Measurements from ENCODE around the gene C1orf210. TPM values are rescaled to one million over a fixed set of nuclear protein-coding genes. Genes with fewer than 3 reads are reported as not detected.

Gene C1orf210
- total and polyA plus RNA-seq, 2 of the 13 experiments (the other 11 are each of a cell fraction or from before 2014, with no cell fraction given) = 0.49 to 5.1 TPM

DNA sequence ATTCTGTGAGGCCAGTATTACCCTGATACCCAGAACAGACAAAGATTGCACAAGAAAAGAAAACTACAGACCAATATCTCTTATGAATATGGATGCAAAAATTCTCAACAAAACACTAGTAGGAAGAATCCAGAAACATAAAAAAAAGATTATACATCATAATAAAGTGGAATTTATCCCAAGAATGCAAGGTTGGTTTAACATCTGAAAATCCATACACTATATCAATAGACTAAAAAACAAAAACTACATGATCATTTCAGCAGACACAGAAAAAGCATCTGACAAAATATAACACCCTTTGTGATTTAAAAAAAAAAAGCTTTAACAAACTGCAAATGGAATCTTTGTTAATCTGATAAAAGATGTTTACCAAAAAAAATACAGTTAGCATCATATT is 40.0 kb upstream of the C1orf210 start:
- ChIA-PET POLR2A (no interaction called here), CTCF (ENCODE audit: low intra/inter-chr PET ratio, low total read pairs) (no interaction called here)
- Histone ChIP-seq H3K27ac (ENCODE audit: extremely low read length, insufficient read depth, low read length) (no peak overlapping the region), H3K27me3 (ENCODE audit: control insufficient read depth in 1 of 2, insufficient read depth in 2 of 2, low read length in 2 of 2) (peaks cover 0 to 8% of the 10 kb centered on the region in 2 experiments; a peak in 2 of 5 replicates), H3K9me3 (ENCODE audit: low read length) (no peaks in the 10 kb centered on the region), H4K20me1 (ENCODE audit: insufficient read depth, low read length) (no peaks in the 10 kb centered on the region), H3K36me3 (replicated peaks in 1 of 2; ENCODE audit: control insufficient read depth in 1 of 2, insufficient read depth in 2 of 2, low read length in 2 of 2) (no peaks in the 10 kb centered on the region), H3K4me3 (replicated peaks in 1 of 3; ENCODE audit: insufficient read depth in 1 of 3, low read depth in 2 of 3, low read length in 3 of 3) (no peak overlapping the region), H3K79me2 (ENCODE audit: insufficient read depth, low read length) (no peaks in the 10 kb centered on the region), H3K4me1 (ENCODE audit: insufficient read depth, low read length) (peaks cover 8% of the 10 kb centered on the region), H3K4me2 (ENCODE audit: low read depth, low read length) (no peak overlapping the region), H3K9ac (ENCODE audit: insufficient read depth, low read depth, low read length) (no peak overlapping the region), H2AFZ (ENCODE audit: low read length) (no peak overlapping the region)
- FAIRE-seq (no peak), DNase-seq (ENCODE audit: low spot score) (no peak), ATAC-seq (no peak)
- no TSS peak for BruUV-seq (replicated peaks)
- intact Hi-C loops (cut with micrococcal nuclease; ENCODE audit: unreplicated experiment) = no loop called here
- in situ Hi-C loops (cut with HindIII; ENCODE audit: extremely low pct_ligation_motif_present, low pct_unique_long_range_greater_than_20kb) = no loop called here
- TF ChIP-seq TAF15 (IDR thresholded peaks at IDR 0.05; ENCODE audit: low read depth, low read length, poor library complexity, severe bottlenecking) (no peak), ZFAT (CRISPR knock-in tag; conservative IDR thresholded peaks at IDR 0.05) (no peak), IRF2 (CRISPR knock-in tag; IDR thresholded peaks at IDR 0.05) (no peak), ZNF317 (CRISPR knock-in tag; IDR thresholded peaks at IDR 0.05) (no peak), ELF1 (CRISPR knock-in tag; IDR thresholded peaks at IDR 0.05) (no peak), ELF4 (CRISPR knock-in tag; IDR thresholded peaks at IDR 0.05; ENCODE audit: borderline replicate concordance) (no peak), ZNF776 (CRISPR knock-in tag; IDR thresholded peaks at IDR 0.05) (no peak), YY1 (IDR thresholded peaks at IDR 0.05; ENCODE audit: insufficient read depth, insufficient replicate concordance, low read depth, low read length) (no peak), NCOR1 (IDR thresholded peaks at IDR 0.05; ENCODE audit: borderline replicate concordance, low read length) (no peak), SIX1 (CRISPR knock-in tag; IDR thresholded peaks at IDR 0.05; ENCODE audit: borderline replicate concordance) (no peak), AGO1 (IDR thresholded peaks at IDR 0.05; ENCODE audit: low read depth, low read length, poor library complexity, severe bottlenecking) (no peak), PRMT3 (CRISPR knock-in tag; IDR thresholded peaks at IDR 0.05; ENCODE audit: borderline replicate concordance, low read depth) (no peak), ZNF562 (CRISPR knock-in tag; IDR thresholded peaks at IDR 0.05; ENCODE audit: borderline replicate concordance) (no peak)
- TF ChIP-seq, protein P1, sequence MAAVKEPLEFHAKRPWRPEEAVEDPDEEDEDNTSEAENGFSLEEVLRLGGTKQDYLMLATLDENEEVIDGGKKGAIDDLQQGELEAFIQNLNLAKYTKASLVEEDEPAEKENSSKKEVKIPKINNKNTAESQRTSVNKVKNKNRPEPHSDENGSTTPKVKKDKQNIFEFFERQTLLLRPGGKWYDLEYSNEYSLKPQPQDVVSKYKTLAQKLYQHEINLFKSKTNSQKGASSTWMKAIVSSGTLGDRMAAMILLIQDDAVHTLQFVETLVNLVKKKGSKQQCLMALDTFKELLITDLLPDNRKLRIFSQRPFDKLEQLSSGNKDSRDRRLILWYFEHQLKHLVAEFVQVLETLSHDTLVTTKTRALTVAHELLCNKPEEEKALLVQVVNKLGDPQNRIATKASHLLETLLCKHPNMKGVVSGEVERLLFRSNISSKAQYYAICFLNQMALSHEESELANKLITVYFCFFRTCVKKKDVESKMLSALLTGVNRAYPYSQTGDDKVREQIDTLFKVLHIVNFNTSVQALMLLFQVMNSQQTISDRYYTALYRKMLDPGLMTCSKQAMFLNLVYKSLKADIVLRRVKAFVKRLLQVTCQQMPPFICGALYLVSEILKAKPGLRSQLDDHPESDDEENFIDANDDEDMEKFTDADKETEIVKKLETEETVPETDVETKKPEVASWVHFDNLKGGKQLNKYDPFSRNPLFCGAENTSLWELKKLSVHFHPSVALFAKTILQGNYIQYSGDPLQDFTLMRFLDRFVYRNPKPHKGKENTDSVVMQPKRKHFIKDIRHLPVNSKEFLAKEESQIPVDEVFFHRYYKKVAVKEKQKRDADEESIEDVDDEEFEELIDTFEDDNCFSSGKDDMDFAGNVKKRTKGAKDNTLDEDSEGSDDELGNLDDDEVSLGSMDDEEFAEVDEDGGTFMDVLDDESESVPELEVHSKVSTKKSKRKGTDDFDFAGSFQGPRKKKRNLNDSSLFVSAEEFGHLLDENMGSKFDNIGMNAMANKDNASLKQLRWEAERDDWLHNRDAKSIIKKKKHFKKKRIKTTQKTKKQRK (IDR thresholded peaks at IDR 0.05; ENCODE audit: low read length) = no peak
- TF ChIP-seq, protein P2, sequence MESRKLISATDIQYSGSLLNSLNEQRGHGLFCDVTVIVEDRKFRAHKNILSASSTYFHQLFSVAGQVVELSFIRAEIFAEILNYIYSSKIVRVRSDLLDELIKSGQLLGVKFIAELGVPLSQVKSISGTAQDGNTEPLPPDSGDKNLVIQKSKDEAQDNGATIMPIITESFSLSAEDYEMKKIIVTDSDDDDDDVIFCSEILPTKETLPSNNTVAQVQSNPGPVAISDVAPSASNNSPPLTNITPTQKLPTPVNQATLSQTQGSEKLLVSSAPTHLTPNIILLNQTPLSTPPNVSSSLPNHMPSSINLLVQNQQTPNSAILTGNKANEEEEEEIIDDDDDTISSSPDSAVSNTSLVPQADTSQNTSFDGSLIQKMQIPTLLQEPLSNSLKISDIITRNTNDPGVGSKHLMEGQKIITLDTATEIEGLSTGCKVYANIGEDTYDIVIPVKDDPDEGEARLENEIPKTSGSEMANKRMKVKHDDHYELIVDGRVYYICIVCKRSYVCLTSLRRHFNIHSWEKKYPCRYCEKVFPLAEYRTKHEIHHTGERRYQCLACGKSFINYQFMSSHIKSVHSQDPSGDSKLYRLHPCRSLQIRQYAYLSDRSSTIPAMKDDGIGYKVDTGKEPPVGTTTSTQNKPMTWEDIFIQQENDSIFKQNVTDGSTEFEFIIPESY (CRISPR knock-in tag; IDR thresholded peaks at IDR 0.05) = no peak
- TF ChIP-seq, protein P3, sequence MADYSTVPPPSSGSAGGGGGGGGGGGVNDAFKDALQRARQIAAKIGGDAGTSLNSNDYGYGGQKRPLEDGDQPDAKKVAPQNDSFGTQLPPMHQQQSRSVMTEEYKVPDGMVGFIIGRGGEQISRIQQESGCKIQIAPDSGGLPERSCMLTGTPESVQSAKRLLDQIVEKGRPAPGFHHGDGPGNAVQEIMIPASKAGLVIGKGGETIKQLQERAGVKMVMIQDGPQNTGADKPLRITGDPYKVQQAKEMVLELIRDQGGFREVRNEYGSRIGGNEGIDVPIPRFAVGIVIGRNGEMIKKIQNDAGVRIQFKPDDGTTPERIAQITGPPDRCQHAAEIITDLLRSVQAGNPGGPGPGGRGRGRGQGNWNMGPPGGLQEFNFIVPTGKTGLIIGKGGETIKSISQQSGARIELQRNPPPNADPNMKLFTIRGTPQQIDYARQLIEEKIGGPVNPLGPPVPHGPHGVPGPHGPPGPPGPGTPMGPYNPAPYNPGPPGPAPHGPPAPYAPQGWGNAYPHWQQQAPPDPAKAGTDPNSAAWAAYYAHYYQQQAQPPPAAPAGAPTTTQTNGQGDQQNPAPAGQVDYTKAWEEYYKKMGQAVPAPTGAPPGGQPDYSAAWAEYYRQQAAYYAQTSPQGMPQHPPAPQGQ (CRISPR knock-in tag; IDR thresholded peaks at IDR 0.05; ENCODE audit: borderline replicate concordance) = no peak
- TF ChIP-seq, protein P4, sequence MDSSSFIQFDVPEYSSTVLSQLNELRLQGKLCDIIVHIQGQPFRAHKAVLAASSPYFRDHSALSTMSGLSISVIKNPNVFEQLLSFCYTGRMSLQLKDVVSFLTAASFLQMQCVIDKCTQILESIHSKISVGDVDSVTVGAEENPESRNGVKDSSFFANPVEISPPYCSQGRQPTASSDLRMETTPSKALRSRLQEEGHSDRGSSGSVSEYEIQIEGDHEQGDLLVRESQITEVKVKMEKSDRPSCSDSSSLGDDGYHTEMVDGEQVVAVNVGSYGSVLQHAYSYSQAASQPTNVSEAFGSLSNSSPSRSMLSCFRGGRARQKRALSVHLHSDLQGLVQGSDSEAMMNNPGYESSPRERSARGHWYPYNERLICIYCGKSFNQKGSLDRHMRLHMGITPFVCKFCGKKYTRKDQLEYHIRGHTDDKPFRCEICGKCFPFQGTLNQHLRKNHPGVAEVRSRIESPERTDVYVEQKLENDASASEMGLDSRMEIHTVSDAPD (CRISPR knock-in tag; IDR thresholded peaks at IDR 0.05) = no peak
